HUES6 (cell line): ENCODE measurements around the gene PTPRD.

Experiments
- H3K27ac ChIP-seq: 2 replicates; pipeline ENCODE4 v1.7.0; 2013; ENCODE audit warnings: low read depth, mild to moderate bottlenecking, low read length, inconsistent platforms
- H3K27me3 ChIP-seq: 2 replicates; pipeline ENCODE4 v1.6.1; 2013; ENCODE audit warnings: low read length; ENCODE audit not compliant: control insufficient read depth, insufficient read depth
- H3K36me3 ChIP-seq: 2 replicates; pipeline ENCODE4 v1.6.1; 2013; ENCODE audit warnings: low read length; ENCODE audit not compliant: control insufficient read depth, insufficient read depth
- H3K4me1 ChIP-seq: 2 replicates; pipeline ENCODE4 v1.6.1; 2013; ENCODE audit warnings: low read length; ENCODE audit not compliant: control insufficient read depth, insufficient read depth
- H3K4me3 ChIP-seq: 2 replicates; pipeline ENCODE4 v1.5.1; 2013; ENCODE audit warnings: low read depth, low read length
- H3K9ac ChIP-seq: one replicate; pipeline ENCODE4 v1.6.1; 2013; ENCODE audit warnings: mild to moderate bottlenecking, low read length
- H3K9me3 ChIP-seq: 2 replicates; pipeline ENCODE4 v1.6.1; 2013; ENCODE audit warnings: low read depth, low read length; ENCODE audit not compliant: control insufficient read depth, insufficient read depth

PTPRD gene

DNA sequence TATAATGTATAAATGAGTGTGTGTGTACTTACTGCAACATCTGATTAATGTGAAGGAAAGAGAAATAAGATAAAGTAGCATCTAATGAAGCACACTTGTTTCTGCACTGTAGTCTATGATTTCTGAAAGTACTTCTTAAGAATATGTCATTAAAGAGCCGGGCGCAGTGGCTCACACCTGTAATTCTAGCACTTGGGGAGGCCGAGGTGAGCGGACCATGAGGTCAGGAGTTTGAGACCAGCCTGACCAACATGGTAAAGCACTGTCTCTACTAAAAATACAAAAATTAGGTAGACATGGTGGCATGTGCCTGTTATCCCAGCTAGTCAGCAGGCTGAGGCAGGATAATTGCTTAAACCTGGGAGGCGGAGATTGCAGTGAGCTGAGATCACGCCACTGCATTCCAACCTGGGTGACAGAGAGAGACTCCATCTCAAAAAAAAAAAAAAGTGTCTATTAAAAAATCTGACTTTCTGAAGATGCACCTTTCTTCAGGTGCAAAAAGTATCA lies 556.9 kb downstream of the PTPRD start:
- Histone ChIP-seq H3K4me1 (no peaks in the 10 kb centered on the region; the same call in 1 of the 2 replicates), H3K4me3 (no peak overlapping the region), H3K9ac (no peak overlapping the region), H3K36me3 (no peaks in the 10 kb centered on the region), H3K9me3 (no peaks in the 10 kb centered on the region), H3K27me3 (peaks cover 16% of the 10 kb centered on the region; the same call in 1 of the 2 replicates), H3K27ac (no peak overlapping the region)

- Histone ChIP-seq H3K36me3 (no peaks in the 10 kb centered on the region), H3K4me1 (no peaks in the 10 kb centered on the region; the same call in 1 of the 2 replicates), H3K9me3 (no peaks in the 10 kb centered on the region), H3K27me3 (peaks cover 16% of the 10 kb centered on the region; the same call in 1 of the 2 replicates), H3K27ac (no peak overlapping the region), H3K9ac (no peak overlapping the region), H3K4me3 (no peak overlapping the region)
Measured at GRCh38 chr9:10054456-10054855, 558.3 kb downstream of the PTPRD start.

DNA sequence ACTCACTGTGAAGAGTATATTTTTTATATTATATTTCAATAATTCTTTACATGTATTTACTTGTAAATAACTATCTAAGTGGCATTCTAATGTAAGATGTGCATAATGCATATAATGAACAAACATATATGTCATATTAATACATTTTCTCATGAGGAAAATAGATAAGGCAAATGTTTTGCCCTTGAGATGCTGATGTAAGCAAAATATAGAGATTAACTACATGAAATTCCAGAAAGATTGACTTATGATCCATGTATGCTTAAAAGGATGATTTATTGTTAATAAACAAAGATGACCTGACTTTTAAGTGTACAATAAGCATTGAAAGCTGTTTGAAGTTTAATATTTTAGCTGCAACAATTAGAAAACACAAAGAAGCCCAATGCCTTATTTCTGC lies 559.9 kb downstream of the PTPRD start:
- H3K27ac ChIP-seq = no peak overlapping the region
- peaks cover 16% of the 10 kb centered on the region; the same call in 1 of the 2 replicates for H3K27me3 ChIP-seq
- no peaks in the 10 kb centered on the region for H3K36me3 ChIP-seq
- no peak overlapping the region for H3K9ac ChIP-seq
- no peaks in the 10 kb centered on the region for H3K4me1 ChIP-seq
- no peak overlapping the region for H3K4me3 ChIP-seq
- H3K9me3 ChIP-seq = no peaks in the 10 kb centered on the region

GRCh38 chr9:10052181-10052580 lies 560.6 kb downstream of the PTPRD start:
- no peak overlapping the region for H3K4me3 ChIP-seq
- H3K4me1 ChIP-seq = no peaks in the 10 kb centered on the region
- H3K9ac ChIP-seq = no peak overlapping the region
- H3K9me3 ChIP-seq = no peaks in the 10 kb centered on the region
- H3K27me3 ChIP-seq = peaks cover 16% of the 10 kb centered on the region; the same call in 1 of the 2 replicates
- H3K36me3 ChIP-seq = no peaks in the 10 kb centered on the region
- no peak overlapping the region for H3K27ac ChIP-seq

DNA sequence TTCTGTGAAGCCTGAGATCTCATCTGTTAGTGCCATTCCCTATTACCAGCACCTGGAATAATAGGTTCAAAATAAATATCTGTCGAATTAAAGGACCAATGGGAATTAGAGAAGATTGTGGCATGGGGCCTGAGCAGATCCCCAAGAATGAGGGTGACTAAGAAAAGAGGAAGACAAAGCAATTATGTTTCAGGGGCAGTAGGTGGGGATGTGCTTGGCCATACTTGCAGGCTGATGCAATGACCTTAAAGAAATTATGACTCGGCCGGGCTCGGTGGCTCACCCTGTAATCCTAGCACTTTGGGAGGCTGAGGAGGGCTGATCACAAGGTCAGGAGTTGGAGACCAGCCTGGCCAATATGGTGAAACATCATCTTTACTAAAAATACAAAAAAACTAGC lies 562.8 kb downstream of the PTPRD start:
- Histone ChIP-seq H3K9me3 (no peaks in the 10 kb centered on the region), H3K4me3 (no peak overlapping the region), H3K36me3 (no peaks in the 10 kb centered on the region), H3K27me3 (peaks cover 11% of the 10 kb centered on the region; the same call in 1 of the 2 replicates), H3K4me1 (no peaks in the 10 kb centered on the region), H3K27ac (no peak overlapping the region), H3K9ac (no peak overlapping the region)

DNA sequence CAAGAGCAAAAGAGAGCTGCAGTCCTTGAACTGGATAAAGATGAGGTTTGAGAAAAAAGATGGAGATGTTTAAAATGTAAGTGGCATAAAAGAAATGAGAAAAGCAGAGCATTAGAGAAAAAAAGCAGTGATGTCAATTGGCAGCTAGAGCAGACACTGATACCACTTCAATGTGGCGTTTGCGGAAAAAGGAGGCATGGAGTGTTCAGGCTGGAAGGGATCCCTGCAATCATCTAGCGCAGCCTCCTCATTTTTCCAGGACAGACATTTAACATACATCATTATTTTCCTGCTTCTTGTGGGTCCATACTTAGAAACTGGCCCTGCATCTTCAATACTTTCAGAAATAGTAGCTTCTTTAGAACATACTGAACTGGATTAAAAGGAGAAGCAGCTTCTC lies 563.8 kb downstream of the PTPRD start:
- Histone ChIP-seq H3K4me3 (no peak overlapping the region), H3K9me3 (no peaks in the 10 kb centered on the region), H3K36me3 (no peaks in the 10 kb centered on the region), H3K27ac (no peak overlapping the region), H3K27me3 (peaks cover 8% of the 10 kb centered on the region; the same call in 1 of the 2 replicates), H3K4me1 (no peaks in the 10 kb centered on the region), H3K9ac (no peak overlapping the region)

- Histone ChIP-seq H3K9ac (no peak overlapping the region), H3K36me3 (no peaks in the 10 kb centered on the region), H3K4me3 (no peak overlapping the region), H3K27ac (no peak overlapping the region), H3K9me3 (no peaks in the 10 kb centered on the region), H3K27me3 (no peaks in the 10 kb centered on the region), H3K4me1 (no peaks in the 10 kb centered on the region)
Measured at GRCh38 chr9:10045598-10045997, 567.2 kb downstream of the PTPRD start.

GRCh38 chr9:10041726-10042229 lies 571.0 kb downstream of the PTPRD start:
- Histone ChIP-seq H3K4me3 (no peak overlapping the region), H3K27me3 (no peaks in the 10 kb centered on the region), H3K4me1 (no peaks in the 10 kb centered on the region), H3K36me3 (no peaks in the 10 kb centered on the region), H3K9ac (no peak overlapping the region), H3K9me3 (no peaks in the 10 kb centered on the region), H3K27ac (no peak overlapping the region)

DNA sequence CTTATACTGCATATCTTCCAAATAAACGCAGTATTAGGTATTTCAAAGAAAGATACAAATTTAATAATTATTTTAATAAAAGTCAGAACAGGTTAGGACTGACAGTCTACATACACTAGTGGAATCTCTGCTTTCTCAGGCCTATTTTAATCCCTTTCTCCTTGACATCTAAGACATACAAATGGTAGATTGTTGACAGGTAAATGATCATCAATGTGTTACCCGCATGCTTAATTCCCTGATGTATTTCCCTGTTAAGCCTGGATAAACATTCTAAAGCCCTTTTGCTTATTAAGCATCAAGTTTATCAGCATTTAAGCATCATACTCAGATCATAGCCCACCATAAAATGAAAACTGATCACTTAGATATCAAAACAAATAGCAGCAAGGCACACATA lies 576.7 kb downstream of the PTPRD start:
- Histone ChIP-seq H3K27ac (no peak overlapping the region), H3K9me3 (no peaks in the 10 kb centered on the region), H3K9ac (no peak overlapping the region), H3K4me3 (no peak overlapping the region), H3K4me1 (no peaks in the 10 kb centered on the region), H3K27me3 (no peaks in the 10 kb centered on the region), H3K36me3 (no peaks in the 10 kb centered on the region)

DNA sequence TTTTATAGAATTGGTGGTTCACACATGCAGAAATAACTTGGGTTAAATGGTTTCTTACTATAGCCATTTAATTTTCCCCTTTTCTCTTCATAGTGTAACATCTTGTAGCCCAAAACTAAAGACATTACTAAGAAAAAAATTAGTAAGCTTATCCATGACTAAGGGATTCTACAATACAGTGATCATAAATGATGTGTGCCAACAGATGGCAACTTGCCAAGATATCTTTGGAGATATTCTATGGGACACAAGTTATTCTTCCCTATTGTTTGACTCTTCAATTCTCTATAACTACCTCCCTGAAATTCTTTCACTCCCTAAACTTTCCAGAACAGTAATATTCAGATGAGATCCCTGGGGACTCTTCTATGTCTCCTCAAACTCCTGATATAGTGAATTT lies 580.6 kb downstream of the PTPRD start:
- no peak overlapping the region for H3K9ac ChIP-seq
- no peak overlapping the region for H3K4me3 ChIP-seq
- no peaks in the 10 kb centered on the region for H3K27me3 ChIP-seq
- 0 out of 2 replicates have a peak, but pooled peaks cover 3% of the 10 kb centered on the region for H3K9me3 ChIP-seq
- no peaks in the 10 kb centered on the region for H3K4me1 ChIP-seq
- H3K27ac ChIP-seq = no peak overlapping the region
- no peaks in the 10 kb centered on the region for H3K36me3 ChIP-seq

- H3K27me3 ChIP-seq = no peaks in the 10 kb centered on the region
- H3K9me3 ChIP-seq = 0 out of 2 replicates have a peak, but pooled peaks cover 3% of the 10 kb centered on the region
- H3K27ac ChIP-seq = no peak overlapping the region
- no peaks in the 10 kb centered on the region for H3K36me3 ChIP-seq
- H3K9ac ChIP-seq = no peak overlapping the region
- H3K4me3 ChIP-seq = no peak overlapping the region
- no peaks in the 10 kb centered on the region for H3K4me1 ChIP-seq
Measured at GRCh38 chr9:10026443-10026984, 586.3 kb downstream of the PTPRD start.
